Inferior parietal cortex (tissue), 1 donor: Measurements from ENCODE around the gene PTGES2.

Experiments
- DNase-seq: peaks from one replicate; pipeline ENCODE4 v3.0.0-alpha.2; 2016; ENCODE audit errors: extremely low spot score

Gene PTGES2

GRCh38 chr9:128102861-128103588, 24.5 kb downstream of the PTGES2 start:
- no peak for DNase-seq

GRCh38 chr9:128102196-128102595, 25.3 kb downstream of the PTGES2 start:
- DNase-seq: no peak

GRCh38 chr9:128101690-128102089, 25.8 kb downstream of the PTGES2 start:
- DNase-seq: no peak

- no peak for DNase-seq
Measured at GRCh38 chr9:128101231-128101661, 26.3 kb downstream of the PTGES2 start.

GRCh38 chr9:128100581-128100980, 26.9 kb downstream of the PTGES2 start:
- no peak for DNase-seq

- no peak for DNase-seq
Measured at GRCh38 chr9:128099932-128100491, 27.5 kb downstream of the PTGES2 start.

- DNase-seq: no peak
Measured at GRCh38 chr9:128099231-128099931, 28.1 kb downstream of the PTGES2 start.

- DNase-seq: peak; percentile 76
Measured at GRCh38 chr9:128098297-128099230, 29.0 kb downstream of the PTGES2 start.

GRCh38 chr9:128097543-128098296, 29.8 kb downstream of the PTGES2 start:
- DNase-seq: no peak

GRCh38 chr9:128096616-128097536, 30.7 kb downstream of the PTGES2 start:
- no peak for DNase-seq

- no peak for DNase-seq
Measured at GRCh38 chr9:128094950-128095544, 32.5 kb downstream of the PTGES2 start.

- peak; percentile 90 for DNase-seq
Measured at GRCh38 chr9:128094166-128094949, 33.2 kb downstream of the PTGES2 start.

GRCh38 chr9:128093011-128093410, 34.5 kb downstream of the PTGES2 start:
- DNase-seq: peak; percentile 12

- DNase-seq: peak; percentile 5
Measured at GRCh38 chr9:128092199-128092977, 35.1 kb downstream of the PTGES2 start.

GRCh38 chr9:128091571-128091970, 36.0 kb downstream of the PTGES2 start:
- DNase-seq: no peak

- DNase-seq: peak; percentile 83
Measured at GRCh38 chr9:128091144-128091543, 36.4 kb downstream of the PTGES2 start.

GRCh38 chr9:128089299-128089698, 38.2 kb downstream of the PTGES2 start:
- no peak for DNase-seq
